Activated T-cell treated with anti-CD3 and anti-CD28 coated beads, Interleukin-2, amount 50 U/mL, for 48 hours (primary cell): ENCODE results near the gene MOCS1.

Experiments
- DNase-seq, 2 experiments: peaks; one replicate each; pipeline ENCODE4 v3.0.0-alpha.2; 2020

The MOCS1 gene

GRCh38 chr6:39922821-39923220, 11.4 kb downstream of the MOCS1 start:
- DNase-seq = no peak

GRCh38 chr6:39920157-39920556, 14.1 kb downstream of the MOCS1 start:
- no peak for DNase-seq

- no peak for DNase-seq
Measured at GRCh38 chr6:39918831-39919230, 15.4 kb downstream of the MOCS1 start.

- no peak for DNase-seq
Measured at GRCh38 chr6:39917981-39918380, 16.3 kb downstream of the MOCS1 start.

GRCh38 chr6:39917329-39917728, 16.9 kb downstream of the MOCS1 start:
- DNase-seq = no peak

GRCh38 chr6:39915866-39916265, 18.4 kb downstream of the MOCS1 start:
- no peak for DNase-seq

GRCh38 chr6:39914239-39914638, 20.0 kb downstream of the MOCS1 start:
- DNase-seq = no peak

GRCh38 chr6:39913391-39913916, 20.8 kb downstream of the MOCS1 start:
- DNase-seq = no peak

GRCh38 chr6:39912446-39912845, 21.8 kb downstream of the MOCS1 start:
- no peak for DNase-seq

- no peak for DNase-seq
Measured at GRCh38 chr6:39911513-39912125, 22.6 kb downstream of the MOCS1 start.

GRCh38 chr6:39910744-39911143, 23.5 kb downstream of the MOCS1 start:
- no peak for DNase-seq

- no peak for DNase-seq
Measured at GRCh38 chr6:39910164-39910563, 24.1 kb downstream of the MOCS1 start.

GRCh38 chr6:39909701-39910100, 24.6 kb downstream of the MOCS1 start:
- DNase-seq = no peak

GRCh38 chr6:39908838-39909583, 25.3 kb downstream of the MOCS1 start:
- DNase-seq = no peak

GRCh38 chr6:39907871-39908575, 26.2 kb downstream of the MOCS1 start:
- DNase-seq = no peak

- no peak for DNase-seq
Measured at GRCh38 chr6:39906318-39906761, 27.9 kb downstream of the MOCS1 start.

- DNase-seq = no peak
Measured at GRCh38 chr6:39905640-39905975, 28.7 kb downstream of the MOCS1 start.

- no peak for DNase-seq
Measured at GRCh38 chr6:39904946-39905639, 29.2 kb downstream of the MOCS1 start.

- no peak for DNase-seq
Measured at GRCh38 chr6:39903656-39904055, 30.6 kb downstream of the MOCS1 start.

GRCh38 chr6:39902786-39903465, 31.3 kb downstream of the MOCS1 start:
- no peak for DNase-seq

GRCh38 chr6:39902136-39902535, 32.1 kb downstream of the MOCS1 start:
- DNase-seq = no peak

GRCh38 chr6:39901670-39902069, 32.6 kb downstream of the MOCS1 start:
- no peak for DNase-seq
